ENCODE data around the gene LSP1. TPM values are rescaled to one million over a fixed set of nuclear protein-coding genes. Genes with fewer than 3 reads are reported as not detected.

LSP1 gene
- total RNA-seq, 4 donors from 2014 or later: 12.3 to 69.6 (median 23.2) TPM

DNA sequence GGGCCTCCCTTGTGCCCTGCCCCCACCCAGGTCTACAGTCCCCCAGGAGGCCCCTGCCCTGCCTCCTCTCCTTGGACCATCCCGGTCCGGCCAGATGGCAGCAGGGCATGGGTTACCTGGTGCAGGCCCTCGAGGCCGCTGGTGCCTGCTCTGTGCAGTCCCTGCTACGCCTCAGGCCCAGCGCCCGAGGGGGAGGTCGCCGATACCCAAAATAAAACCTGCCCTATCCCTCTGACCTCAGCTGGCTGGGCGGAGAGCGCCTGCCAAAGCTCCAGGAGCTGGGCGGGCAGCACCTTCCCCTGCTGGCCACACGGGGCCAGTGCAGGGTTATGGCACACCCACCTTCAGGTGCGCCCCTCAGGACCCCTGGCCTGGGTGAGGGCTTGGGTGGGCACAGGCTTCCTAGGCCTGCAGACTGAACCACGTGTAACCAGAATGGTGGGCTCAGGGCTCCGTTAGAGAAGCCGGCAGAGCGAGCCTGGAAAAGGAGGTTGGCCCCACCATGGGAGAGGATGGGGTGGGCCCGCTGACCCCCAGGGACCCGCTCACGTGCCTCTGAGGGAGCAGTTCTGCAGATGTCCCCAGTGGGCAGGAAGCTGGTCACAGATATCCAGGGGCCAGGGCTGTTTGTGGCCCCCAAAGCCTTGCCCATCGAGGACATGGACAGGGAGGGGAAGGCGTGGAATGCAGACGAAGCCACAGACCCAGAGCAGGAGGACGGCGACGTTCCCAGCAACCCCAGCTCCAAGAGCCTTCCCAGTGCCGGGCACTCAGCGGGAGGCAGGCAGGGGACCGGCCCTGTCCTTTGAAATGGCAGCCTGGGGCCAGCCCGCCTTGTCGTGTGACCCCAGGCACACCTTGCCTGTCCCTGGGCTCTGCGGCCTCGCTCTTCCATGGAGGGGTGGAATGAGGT is 64.9 kb downstream of the LSP1 start:
- no peak overlapping the region for H3K27ac ChIP-seq
- no peak overlapping the region for H3K4me3 ChIP-seq
- no peaks in the 10 kb centered on the region for H3K36me3 ChIP-seq
- intact Hi-C loops (cut with DNase I; ENCODE audit: low total_unique reads) (no loop called here), in situ Hi-C loops (cut with MboI; ENCODE audit: low pct_ligation_motif_present in 1 of 4, low pct_unique_long_range_greater_than_20kb in 1 of 4, low sequenced_read_pairs in 3 of 4) (no loop called here)
- H3K9me3 ChIP-seq: no peaks in the 10 kb centered on the region
- no peaks in the 10 kb centered on the region for H3K27me3 ChIP-seq
- 64% methylated on average over 29 of the region's 34 CpGs; no CpG with 5 or more reads in 1 of the 2 donors for WGBS, 2 donors (ENCODE audit: low coverage in 1 of 2)
- no peaks in the 10 kb centered on the region for H3K4me1 ChIP-seq
- no peak for DNase-seq
- TF ChIP-seq, protein P1, sequence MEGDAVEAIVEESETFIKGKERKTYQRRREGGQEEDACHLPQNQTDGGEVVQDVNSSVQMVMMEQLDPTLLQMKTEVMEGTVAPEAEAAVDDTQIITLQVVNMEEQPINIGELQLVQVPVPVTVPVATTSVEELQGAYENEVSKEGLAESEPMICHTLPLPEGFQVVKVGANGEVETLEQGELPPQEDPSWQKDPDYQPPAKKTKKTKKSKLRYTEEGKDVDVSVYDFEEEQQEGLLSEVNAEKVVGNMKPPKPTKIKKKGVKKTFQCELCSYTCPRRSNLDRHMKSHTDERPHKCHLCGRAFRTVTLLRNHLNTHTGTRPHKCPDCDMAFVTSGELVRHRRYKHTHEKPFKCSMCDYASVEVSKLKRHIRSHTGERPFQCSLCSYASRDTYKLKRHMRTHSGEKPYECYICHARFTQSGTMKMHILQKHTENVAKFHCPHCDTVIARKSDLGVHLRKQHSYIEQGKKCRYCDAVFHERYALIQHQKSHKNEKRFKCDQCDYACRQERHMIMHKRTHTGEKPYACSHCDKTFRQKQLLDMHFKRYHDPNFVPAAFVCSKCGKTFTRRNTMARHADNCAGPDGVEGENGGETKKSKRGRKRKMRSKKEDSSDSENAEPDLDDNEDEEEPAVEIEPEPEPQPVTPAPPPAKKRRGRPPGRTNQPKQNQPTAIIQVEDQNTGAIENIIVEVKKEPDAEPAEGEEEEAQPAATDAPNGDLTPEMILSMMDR (IDR thresholded peaks at IDR 0.05): peak; percentile 46 to 59 (median 49)
- TF ChIP-seq POLR2AphosphoS5 (IDR thresholded peaks at IDR 0.05): no peak
- no peak for TF ChIP-seq EP300 (IDR thresholded peaks at IDR 0.05; ENCODE audit: low read depth)

DNA sequence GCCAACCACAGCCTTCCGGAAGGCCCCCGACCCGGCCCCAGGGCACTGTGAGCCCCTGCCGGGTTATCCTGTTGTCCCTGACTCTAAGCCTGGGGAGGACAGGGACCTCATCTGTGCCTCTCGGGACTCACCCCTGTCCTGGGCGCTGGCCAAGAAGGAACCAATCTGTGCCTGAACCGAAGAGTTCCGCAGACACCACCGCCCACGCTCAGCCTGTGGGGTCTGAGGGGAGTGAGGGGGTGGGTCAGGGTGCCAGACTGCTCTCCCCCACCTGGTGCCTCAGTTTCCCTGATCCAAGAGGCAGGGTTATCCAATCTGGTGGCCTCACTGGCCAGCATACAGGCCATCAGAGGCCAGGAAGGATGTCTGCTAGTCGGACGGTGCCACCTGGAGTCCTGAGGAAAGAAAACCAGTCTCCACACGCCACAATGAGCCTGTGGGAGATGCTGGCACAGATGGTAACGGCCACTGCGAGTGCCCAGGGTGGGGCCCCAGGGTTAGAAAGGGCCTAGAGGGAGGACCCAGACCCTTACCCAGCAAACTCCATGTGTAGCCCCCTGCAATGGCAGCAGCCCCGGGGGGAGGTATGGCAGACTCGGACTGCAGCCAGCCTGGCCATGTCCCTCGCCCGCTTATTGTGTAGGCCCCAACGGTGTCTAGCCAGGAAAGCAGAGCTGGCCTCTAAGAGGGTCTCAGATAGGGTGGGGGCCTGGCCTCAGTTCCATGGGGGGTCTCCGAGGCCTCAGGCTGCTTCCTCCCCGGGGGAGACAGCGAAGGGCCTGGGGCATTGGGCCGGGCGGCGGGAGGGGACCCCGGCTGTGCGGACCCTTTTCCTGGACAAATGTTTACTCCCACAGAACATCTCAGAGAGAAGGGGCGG is 65.8 kb downstream of the LSP1 start:
- Histone ChIP-seq H3K4me1 (no peaks in the 10 kb centered on the region), H3K4me3 (no peak overlapping the region), H3K27ac (no peak overlapping the region), H3K27me3 (no peaks in the 10 kb centered on the region), H3K36me3 (no peaks in the 10 kb centered on the region), H3K9me3 (no peaks in the 10 kb centered on the region)
- in situ Hi-C loops (cut with MboI; ENCODE audit: low pct_ligation_motif_present in 1 of 4, low pct_unique_long_range_greater_than_20kb in 1 of 4, low sequenced_read_pairs in 3 of 4): no loop called here
- intact Hi-C loops (cut with DNase I; ENCODE audit: low total_unique reads): no loop called here
- no peak for DNase-seq
- TF ChIP-seq EP300 (IDR thresholded peaks at IDR 0.05; ENCODE audit: low read depth): no peak
- TF ChIP-seq, protein P1 (IDR thresholded peaks at IDR 0.05): no peak
- TF ChIP-seq POLR2A (IDR thresholded peaks at IDR 0.05): no peak
- TF ChIP-seq POLR2AphosphoS5 (IDR thresholded peaks at IDR 0.05): no peak
- WGBS, 2 donors (ENCODE audit: low coverage in 1 of 2): 67% methylated on average over 18 of the region's 29 CpGs; no CpG with 5 or more reads in 1 of the 2 donors

DNA sequence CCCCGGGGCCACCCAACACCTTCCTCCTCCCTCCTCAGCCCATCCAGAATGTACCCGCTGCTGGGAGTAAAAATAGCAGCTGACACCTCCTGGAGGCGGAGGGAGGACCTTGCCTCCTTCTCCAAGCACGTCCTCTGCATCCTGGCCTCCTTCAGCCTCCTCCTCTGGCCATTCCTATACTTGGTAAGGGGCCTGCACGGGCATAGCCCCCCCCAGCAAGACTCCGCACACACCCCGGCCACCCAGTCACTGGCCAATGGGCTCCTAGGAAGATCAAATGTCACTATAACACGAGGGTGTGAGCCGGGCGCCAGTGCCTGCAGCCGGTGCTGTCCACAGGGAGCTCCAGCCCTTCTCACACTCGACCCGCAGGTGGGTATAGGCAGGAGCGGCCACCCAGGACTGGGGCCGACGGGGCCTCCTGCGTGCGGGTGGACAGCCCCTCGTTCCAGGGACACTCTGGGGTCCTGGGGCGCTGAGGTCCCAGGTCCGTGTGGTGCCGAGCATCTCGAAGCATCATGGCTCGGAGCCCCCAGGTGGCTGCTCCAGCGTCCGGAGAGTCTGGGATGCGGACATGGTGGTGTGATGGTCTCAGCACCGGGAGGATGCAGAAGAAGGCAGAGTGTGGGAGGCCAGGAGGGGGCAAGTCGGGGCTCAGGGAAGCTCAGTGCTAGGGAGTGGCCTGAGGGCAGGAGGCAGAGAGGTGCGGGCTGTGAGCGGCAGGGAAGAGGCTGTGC is 66.7 kb downstream of the LSP1 start, which contains the start of gene TNNT3:
TNNT3 (plus strand) TSS at position 313 of the 737 bp plus-strand sequence. CDS start 3,172 bp downstream, outside the sequence.
- Histone ChIP-seq H3K4me1 (no peaks in the 10 kb centered on the region), H3K9me3 (no peaks in the 10 kb centered on the region), H3K27me3 (no peaks in the 10 kb centered on the region), H3K36me3 (no peaks in the 10 kb centered on the region), H3K4me3 (no peak within 1 kb of the TSS), H3K27ac (no peak within 1 kb of the TSS)
- in situ Hi-C loops (cut with MboI; ENCODE audit: low pct_ligation_motif_present in 1 of 4, low pct_unique_long_range_greater_than_20kb in 1 of 4, low sequenced_read_pairs in 3 of 4): no loop called here
- TF ChIP-seq, protein P1 (IDR thresholded peaks at IDR 0.05): no peak
- TF ChIP-seq POLR2A (IDR thresholded peaks at IDR 0.05): no peak
- no peak for TF ChIP-seq POLR2AphosphoS5 (IDR thresholded peaks at IDR 0.05)
- TF ChIP-seq EP300 (IDR thresholded peaks at IDR 0.05; ENCODE audit: low read depth): no peak
- intact Hi-C loops (cut with DNase I; ENCODE audit: low total_unique reads): no loop called here
- DNase-seq: no peak
- WGBS, 2 donors (ENCODE audit: low coverage in 1 of 2): 69% methylated on average over 31 of the region's 31 CpGs; no CpG with 5 or more reads in 1 of the 2 donors

All from transverse colon (tissue), 4 donors.